ENCODE measurements around the gene IFITM10.

Gene IFITM10

GRCh38 chr11:1782031-1782590 lies 31.7 kb upstream of the IFITM10 start:
- no peak for TF ChIP-seq CTCF (IDR thresholded peaks at IDR 0.05; ENCODE audit: low read depth, low read length, missing control alignments)
- DNase-seq (ENCODE audit: low read depth) = no peak
- no peak overlapping the region for H3K4me3 ChIP-seq (ENCODE audit: low read depth, low read length)
- in situ Hi-C loops (cut with HindIII; ENCODE audit: low sequenced_read_pairs) = no loop called here

- in situ Hi-C loops (cut with HindIII; ENCODE audit: low sequenced_read_pairs) = no loop called here
- DNase-seq (ENCODE audit: low read depth) = no peak
- no peak for TF ChIP-seq CTCF (IDR thresholded peaks at IDR 0.05; ENCODE audit: low read depth, low read length, missing control alignments)
- no peak overlapping the region for H3K4me3 ChIP-seq (ENCODE audit: low read depth, low read length)
Measured at GRCh38 chr11:1781593-1781975, 31.2 kb upstream of the IFITM10 start.

- no peak for DNase-seq (ENCODE audit: low read depth)
- in situ Hi-C loops (cut with HindIII; ENCODE audit: low sequenced_read_pairs) = no loop called here
- no peak overlapping the region for H3K4me3 ChIP-seq (ENCODE audit: low read depth, low read length)
- TF ChIP-seq CTCF (IDR thresholded peaks at IDR 0.05; ENCODE audit: low read depth, low read length, missing control alignments) = no peak
Measured at GRCh38 chr11:1780700-1781592, 30.6 kb upstream of the IFITM10 start.

GRCh38 chr11:1779806-1780699 lies 29.7 kb upstream of the IFITM10 start:
- no peak for DNase-seq (ENCODE audit: low read depth)
- no peak for TF ChIP-seq CTCF (IDR thresholded peaks at IDR 0.05; ENCODE audit: low read depth, low read length, missing control alignments)
- H3K4me3 ChIP-seq (ENCODE audit: low read depth, low read length) = no peak overlapping the region
- in situ Hi-C loops (cut with HindIII; ENCODE audit: low sequenced_read_pairs) = loop anchor here (10.0 kb wide), 1 partner anchor 75 kb away; no protein-coding TSS in a partner anchor

- no peak overlapping the region for H3K4me3 ChIP-seq (ENCODE audit: low read depth, low read length)
- TF ChIP-seq CTCF (IDR thresholded peaks at IDR 0.05; ENCODE audit: low read depth, low read length, missing control alignments) = no peak
- DNase-seq (ENCODE audit: low read depth) = no peak
- in situ Hi-C loops (cut with HindIII; ENCODE audit: low sequenced_read_pairs) = loop anchor here (10.0 kb wide), 1 partner anchor 74 kb away; no protein-coding TSS in a partner anchor
Measured at GRCh38 chr11:1779034-1779805, 28.8 kb upstream of the IFITM10 start.

Data from astrocyte of the cerebellum (primary cell).